GM21447 (cell line): ENCODE measurements around the gene LYPD8.

Experiments used
- ATAC-seq: cut with Tn5 transposase; IDR thresholded peaks from one replicate; pipeline ENCODE4 v1.9.1; 2021; ENCODE audit not compliant: unreplicated experiment

LYPD8 gene

GRCh38 chr1:248758352-248758751 lies 2.8 kb upstream of the LYPD8 start:
- no peak for ATAC-seq

GRCh38 chr1:248757784-248758195 lies 2.2 kb upstream of the LYPD8 start:
- no peak for ATAC-seq

- no peak for ATAC-seq
Measured at GRCh38 chr1:248756636-248757035, 1.1 kb upstream of the LYPD8 start.

GRCh38 chr1:248756151-248756550 lies 592 bp upstream of the LYPD8 start:
- no peak for ATAC-seq

- no peak for ATAC-seq
Measured at GRCh38 chr1:248753708-248754280, 1.8 kb downstream of the LYPD8 start.

GRCh38 chr1:248753029-248753594 lies 2.4 kb downstream of the LYPD8 start:
- ATAC-seq: no peak

- ATAC-seq: no peak
Measured at GRCh38 chr1:248752161-248753028, 3.2 kb downstream of the LYPD8 start.

GRCh38 chr1:248751635-248752034 lies 3.9 kb downstream of the LYPD8 start:
- no peak for ATAC-seq

GRCh38 chr1:248751142-248751541 lies 4.4 kb downstream of the LYPD8 start:
- no peak for ATAC-seq

GRCh38 chr1:248750496-248750895 lies 5.1 kb downstream of the LYPD8 start:
- ATAC-seq: no peak

GRCh38 chr1:248748211-248748610 lies 7.3 kb downstream of the LYPD8 start:
- no peak for ATAC-seq

- no peak for ATAC-seq
Measured at GRCh38 chr1:248740876-248741275, 14.7 kb downstream of the LYPD8 start.

- no peak for ATAC-seq
Measured at GRCh38 chr1:248739572-248740205, 15.9 kb downstream of the LYPD8 start.

- no peak for ATAC-seq
Measured at GRCh38 chr1:248737457-248737856, 18.1 kb downstream of the LYPD8 start.

- ATAC-seq: no peak
Measured at GRCh38 chr1:248736977-248737376, 18.6 kb downstream of the LYPD8 start.

GRCh38 chr1:248733566-248733965 lies 22.0 kb downstream of the LYPD8 start:
- ATAC-seq: no peak

GRCh38 chr1:248730507-248731335 lies 24.8 kb downstream of the LYPD8 start:
- no peak for ATAC-seq

GRCh38 chr1:248714248-248714647 lies 41.3 kb downstream of the LYPD8 start:
- ATAC-seq: no peak

- no peak for ATAC-seq
Measured at GRCh38 chr1:248710305-248710900, 45.2 kb downstream of the LYPD8 start.

GRCh38 chr1:248704606-248705005 lies 51.0 kb downstream of the LYPD8 start:
- no peak for ATAC-seq
